ENCODE data around the gene APRT.
"Not testable (repeated sequence)": the region's sequence is repeated elsewhere in the genome, so short reads cannot be mapped to it uniquely, and the experiment has no call there.

APRT gene

GRCh38 chr16:88772871-88773811 lies 38.6 kb downstream of the APRT start:
- peaks cover 98% of the 10 kb centered on the region for H3K4me1 ChIP-seq (ENCODE audit: insufficient read depth, low read length)
- no peak overlapping the region for H3K4me3 ChIP-seq (ENCODE audit: low read depth in 1 of 2, low read length in 2 of 2)
- peak overlapping the region; percentile 94 for H3K27ac ChIP-seq (ENCODE audit: low read depth, low read length)

DNA sequence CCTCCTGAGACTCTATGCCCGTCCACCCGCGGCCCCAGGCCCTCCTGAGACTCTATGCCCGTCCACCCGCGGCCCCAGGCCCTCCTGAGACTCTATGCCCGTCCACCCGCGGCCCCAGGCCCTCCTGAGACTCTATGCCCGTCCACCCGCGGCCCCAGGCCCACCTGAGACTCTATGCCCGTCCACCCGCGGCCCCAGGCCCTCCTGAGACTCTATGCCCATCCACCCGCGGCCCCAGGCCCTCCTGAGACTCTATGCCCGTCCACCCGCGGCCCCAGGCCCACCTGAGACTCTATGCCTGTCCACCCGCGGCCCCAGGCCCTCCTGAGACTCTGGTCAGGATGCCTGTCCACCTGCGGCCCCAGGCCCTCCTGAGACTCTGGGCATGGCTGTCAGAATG lies 39.9 kb downstream of the APRT start:
- peak overlapping the region; percentile 49 for H3K9ac ChIP-seq (ENCODE audit: low read length)
- not testable (repeated sequence) for H3K27me3 ChIP-seq (ENCODE audit: control insufficient read depth in 1 of 2, insufficient read depth in 2 of 2, low read length in 2 of 2)

More at GRCh38 chr16:88772871-88773811, 38.6 kb downstream of the APRT start:
- no peak overlapping the region for H3K9ac ChIP-seq (ENCODE audit: low read length)
- no peaks in the 10 kb centered on the region for H3K27me3 ChIP-seq (ENCODE audit: control insufficient read depth in 1 of 2, insufficient read depth in 2 of 2, low read length in 2 of 2)
- H3K36me3 ChIP-seq (ENCODE audit: insufficient read depth, low read length) = no peaks in the 10 kb centered on the region
- H3K9me3 ChIP-seq (ENCODE audit: low read length) = no peaks in the 10 kb centered on the region

GRCh38 chr16:88771294-88771772 lies 40.4 kb downstream of the APRT start:
- Histone ChIP-seq H3K27ac (ENCODE audit: low read depth, low read length) (peak overlapping the region; percentile 95), H3K4me1 (ENCODE audit: insufficient read depth, low read length) (peaks cover 98% of the 10 kb centered on the region)

More for the DNA sequence above, 39.9 kb downstream of the APRT start:
- H3K36me3 ChIP-seq (ENCODE audit: insufficient read depth, low read length); H3K9me3 ChIP-seq (ENCODE audit: low read length); H3K4me3 ChIP-seq (ENCODE audit: low read depth in 1 of 2, low read length in 2 of 2): not testable (repeated sequence)
- Histone ChIP-seq H3K4me1 (ENCODE audit: insufficient read depth, low read length) (peaks cover 98% of the 10 kb centered on the region), H3K27ac (ENCODE audit: low read depth, low read length) (peak overlapping the region; percentile 95)

DNA sequence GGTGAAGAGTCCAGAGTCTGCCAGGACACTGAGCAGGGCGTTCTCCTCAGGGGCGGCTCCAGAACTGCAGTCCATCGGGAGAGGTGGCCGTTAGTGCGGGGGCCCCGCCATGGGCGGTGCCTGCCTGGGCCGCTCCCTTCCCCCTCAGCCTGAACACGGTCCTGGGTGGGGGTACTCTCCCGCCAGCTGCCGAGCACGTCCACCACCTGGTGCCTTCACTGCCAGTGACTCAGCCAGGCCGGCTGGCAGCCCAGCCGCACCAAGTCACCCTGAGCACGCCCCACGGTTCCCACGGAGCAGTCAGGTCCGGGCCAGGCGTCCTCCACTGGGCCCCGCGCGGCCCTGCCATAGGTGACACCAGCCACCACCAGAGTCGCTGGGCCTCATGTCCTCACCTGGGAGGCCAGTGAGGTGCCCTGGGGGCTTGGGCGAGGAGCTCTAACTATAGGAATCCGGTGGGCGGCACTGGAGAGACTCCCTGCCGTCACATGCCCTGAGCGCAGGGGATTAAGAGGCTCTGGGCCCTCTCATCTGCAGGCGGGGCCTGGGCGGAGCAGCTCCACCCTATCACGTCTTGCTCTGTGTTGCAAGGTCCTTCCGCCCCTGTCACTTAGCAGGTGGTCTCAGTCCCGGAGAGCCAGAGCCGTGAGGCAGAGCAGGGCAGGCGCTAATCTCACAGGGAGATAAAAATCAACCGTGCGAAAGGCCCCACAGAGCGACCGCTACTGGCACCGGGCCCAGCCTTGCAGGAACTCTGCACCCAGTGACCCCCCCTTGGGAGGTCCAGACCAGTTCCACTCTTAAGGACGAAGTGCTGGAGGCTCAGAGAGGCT lies 41.1 kb downstream of the APRT start:
- H3K36me3 ChIP-seq (ENCODE audit: insufficient read depth, low read length) = no peaks in the 10 kb centered on the region
- H3K27ac ChIP-seq (ENCODE audit: low read depth, low read length) = peak overlapping the region; percentile 95
- H3K4me3 ChIP-seq (ENCODE audit: low read depth in 1 of 2, low read length in 2 of 2) = peak overlapping the region; percentile 17 to 49
- peak overlapping the region; percentile 49 for H3K9ac ChIP-seq (ENCODE audit: low read length)
- no peaks in the 10 kb centered on the region for H3K9me3 ChIP-seq (ENCODE audit: low read length)
- H3K27me3 ChIP-seq (ENCODE audit: control insufficient read depth in 1 of 2, insufficient read depth in 2 of 2, low read length in 2 of 2) = no peaks in the 10 kb centered on the region
- peaks cover 96% of the 10 kb centered on the region for H3K4me1 ChIP-seq (ENCODE audit: insufficient read depth, low read length)

More at GRCh38 chr16:88771294-88771772, 40.4 kb downstream of the APRT start:
- Histone ChIP-seq H3K27me3 (ENCODE audit: control insufficient read depth in 1 of 2, insufficient read depth in 2 of 2, low read length in 2 of 2) (no peaks in the 10 kb centered on the region), H3K36me3 (ENCODE audit: insufficient read depth, low read length) (no peaks in the 10 kb centered on the region), H3K4me3 (ENCODE audit: low read depth in 1 of 2, low read length in 2 of 2) (peak overlapping the region in 1 of 2 donors; percentile 49), H3K9me3 (ENCODE audit: low read length) (no peaks in the 10 kb centered on the region), H3K9ac (ENCODE audit: low read length) (no peak overlapping the region)

DNA sequence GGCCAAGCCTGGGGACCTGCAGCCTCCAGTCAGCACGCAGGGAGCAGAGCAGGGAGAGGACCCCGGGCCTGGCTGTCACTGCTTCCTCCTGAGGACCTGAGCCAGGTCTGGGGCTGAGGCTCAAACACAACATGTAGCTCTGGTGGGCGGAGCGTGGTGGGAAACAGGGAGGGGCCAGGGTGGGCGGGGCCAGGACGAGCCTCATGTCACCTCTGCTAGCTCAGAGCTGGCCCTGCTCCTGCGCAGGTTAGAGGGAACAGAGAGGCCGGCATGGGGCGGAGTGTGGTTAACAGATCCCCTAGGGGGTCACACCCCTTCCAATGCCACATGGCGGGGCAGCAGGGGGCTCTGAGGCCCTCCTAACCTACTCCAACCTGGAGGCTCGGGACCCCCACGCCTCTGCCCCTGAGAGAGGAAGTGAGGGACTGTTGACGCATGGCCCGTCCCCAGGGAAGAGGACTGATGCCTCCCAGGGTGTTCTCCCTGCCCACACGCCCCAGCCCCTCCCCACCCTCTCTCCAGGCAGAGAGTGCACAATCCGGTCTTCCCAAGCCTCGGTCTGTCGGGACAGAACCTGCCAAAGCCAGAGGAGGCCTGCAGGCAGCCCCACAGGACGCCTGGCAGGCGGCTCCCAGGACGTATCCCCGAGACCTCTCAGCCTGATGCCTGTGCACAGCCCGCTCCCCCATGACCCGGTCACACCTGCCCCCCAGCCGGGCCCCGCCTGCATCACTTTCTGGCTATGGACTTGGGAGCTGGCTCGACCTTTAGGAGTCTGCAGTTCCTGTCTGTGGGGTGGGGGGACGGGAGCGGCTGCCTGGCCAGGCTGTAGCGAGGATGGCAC lies 41.9 kb downstream of the APRT start:
- Histone ChIP-seq H3K27me3 (ENCODE audit: control insufficient read depth in 1 of 2, insufficient read depth in 2 of 2, low read length in 2 of 2) (no peaks in the 10 kb centered on the region), H3K4me1 (ENCODE audit: insufficient read depth, low read length) (peaks cover 94% of the 10 kb centered on the region), H3K9ac (ENCODE audit: low read length) (peak overlapping the region; percentile 49), H3K36me3 (ENCODE audit: insufficient read depth, low read length) (no peaks in the 10 kb centered on the region), H3K4me3 (ENCODE audit: low read depth in 1 of 2, low read length in 2 of 2) (peak overlapping the region in 1 of 2 donors; percentile 49), H3K27ac (ENCODE audit: low read depth, low read length) (peak overlapping the region; percentile 95), H3K9me3 (ENCODE audit: low read length) (no peaks in the 10 kb centered on the region)

DNA sequence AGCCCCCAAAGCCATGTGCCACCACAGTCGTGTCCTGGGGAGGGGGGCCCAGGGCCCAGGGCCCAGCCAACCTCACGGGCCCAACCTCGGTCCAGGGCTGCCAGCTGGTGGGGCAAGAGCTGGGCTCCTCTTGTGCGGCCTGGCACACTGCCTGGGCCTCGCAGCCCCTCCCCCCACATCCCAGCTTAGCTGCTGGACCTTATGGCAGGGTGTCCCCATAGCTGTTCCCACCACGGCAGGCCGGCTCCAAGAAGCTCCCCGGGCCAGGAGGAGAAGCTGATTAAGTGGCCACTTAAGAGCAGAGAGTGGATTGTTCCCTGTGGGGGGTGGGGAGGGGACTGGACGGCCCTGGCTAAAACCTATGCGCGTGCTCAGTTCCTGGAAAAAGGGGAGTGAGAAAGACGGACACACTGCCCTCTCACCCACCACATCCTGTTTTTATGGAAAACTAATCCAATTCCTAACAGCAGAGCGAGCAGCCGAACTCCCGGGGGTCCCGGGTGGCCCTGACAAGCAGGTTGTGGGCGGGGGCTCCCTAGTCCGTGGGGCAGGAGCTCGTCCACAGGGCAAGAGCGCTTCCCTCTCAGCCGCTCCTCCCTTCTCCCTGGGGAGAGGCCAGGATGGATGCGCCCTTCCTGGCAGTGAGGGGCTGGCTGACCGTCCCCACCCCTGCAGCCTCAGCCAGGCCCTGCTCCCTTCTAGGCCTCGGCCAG lies 43.5 kb downstream of the APRT start:
- Histone ChIP-seq H3K4me1 (ENCODE audit: insufficient read depth, low read length) (peaks cover 85% of the 10 kb centered on the region), H3K9ac (ENCODE audit: low read length) (peak overlapping the region; percentile 58), H3K27me3 (ENCODE audit: control insufficient read depth in 1 of 2, insufficient read depth in 2 of 2, low read length in 2 of 2) (no peaks in the 10 kb centered on the region), H3K27ac (ENCODE audit: low read depth, low read length) (peak overlapping the region; percentile 95), H3K36me3 (ENCODE audit: insufficient read depth, low read length) (peaks cover 7% of the 10 kb centered on the region), H3K4me3 (ENCODE audit: low read depth in 1 of 2, low read length in 2 of 2) (peak overlapping the region in 1 of 2 donors; percentile 35), H3K9me3 (ENCODE audit: low read length) (no peaks in the 10 kb centered on the region)

GRCh38 chr16:88767546-88768070 lies 44.1 kb downstream of the APRT start:
- H3K4me3 ChIP-seq (ENCODE audit: low read depth in 1 of 2, low read length in 2 of 2) = peak overlapping the region in 1 of 2 donors; percentile 35
- H3K36me3 ChIP-seq (ENCODE audit: insufficient read depth, low read length) = peaks cover 13% of the 10 kb centered on the region
- H3K27ac ChIP-seq (ENCODE audit: low read depth, low read length) = peak overlapping the region; percentile 95
- H3K27me3 ChIP-seq (ENCODE audit: control insufficient read depth in 1 of 2, insufficient read depth in 2 of 2, low read length in 2 of 2) = no peaks in the 10 kb centered on the region
- peaks cover 85% of the 10 kb centered on the region for H3K4me1 ChIP-seq (ENCODE audit: insufficient read depth, low read length)
- H3K9ac ChIP-seq (ENCODE audit: low read length) = peak overlapping the region; percentile 58
- H3K9me3 ChIP-seq (ENCODE audit: low read length) = no peaks in the 10 kb centered on the region

- Histone ChIP-seq H3K9me3 (ENCODE audit: low read length) (no peaks in the 10 kb centered on the region), H3K4me3 (ENCODE audit: low read depth in 1 of 2, low read length in 2 of 2) (no peak overlapping the region), H3K27me3 (ENCODE audit: control insufficient read depth in 1 of 2, insufficient read depth in 2 of 2, low read length in 2 of 2) (no peaks in the 10 kb centered on the region), H3K27ac (ENCODE audit: low read depth, low read length) (peak overlapping the region; percentile 95), H3K36me3 (ENCODE audit: insufficient read depth, low read length) (peaks cover 13% of the 10 kb centered on the region), H3K9ac (ENCODE audit: low read length) (peak overlapping the region; percentile 58), H3K4me1 (ENCODE audit: insufficient read depth, low read length) (peaks cover 85% of the 10 kb centered on the region)
Observed at GRCh38 chr16:88766975-88767374, 44.8 kb downstream of the APRT start.

GRCh38 chr16:88764913-88765349 lies 46.8 kb downstream of the APRT start:
- H3K4me3 ChIP-seq (ENCODE audit: low read depth in 1 of 2, low read length in 2 of 2) = no peak overlapping the region
- peaks cover 83% of the 10 kb centered on the region for H3K4me1 ChIP-seq (ENCODE audit: insufficient read depth, low read length)
- no peaks in the 10 kb centered on the region for H3K9me3 ChIP-seq (ENCODE audit: low read length)
- no peak overlapping the region for H3K27ac ChIP-seq (ENCODE audit: low read depth, low read length)
- H3K9ac ChIP-seq (ENCODE audit: low read length) = no peak overlapping the region
- H3K36me3 ChIP-seq (ENCODE audit: insufficient read depth, low read length) = peaks cover 13% of the 10 kb centered on the region
- H3K27me3 ChIP-seq (ENCODE audit: control insufficient read depth in 1 of 2, insufficient read depth in 2 of 2, low read length in 2 of 2) = no peaks in the 10 kb centered on the region

DNA sequence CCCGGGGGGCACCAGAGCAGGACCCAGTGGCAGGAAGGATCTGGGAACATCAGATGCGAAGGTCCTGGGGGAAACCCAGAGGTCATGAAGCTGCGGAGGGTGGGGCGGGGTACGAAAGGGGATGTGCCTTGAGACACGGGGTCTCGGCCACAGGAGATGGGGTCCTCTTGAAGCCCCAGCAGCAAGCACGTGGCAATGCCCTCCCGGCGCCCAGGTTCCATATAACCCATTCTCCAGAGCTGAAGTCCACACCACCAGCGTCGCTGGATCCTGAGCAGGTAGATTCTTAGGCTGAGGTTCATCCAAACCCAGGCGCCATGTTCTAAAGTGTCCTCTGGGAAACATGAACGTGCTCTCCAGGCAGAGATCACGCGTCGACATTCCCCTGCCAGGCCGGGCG lies 47.6 kb downstream of the APRT start:
- Histone ChIP-seq H3K4me1 (ENCODE audit: insufficient read depth, low read length) (peaks cover 81% of the 10 kb centered on the region), H3K36me3 (ENCODE audit: insufficient read depth, low read length) (peaks cover 13% of the 10 kb centered on the region), H3K9ac (ENCODE audit: low read length) (no peak overlapping the region), H3K4me3 (ENCODE audit: low read depth in 1 of 2, low read length in 2 of 2) (no peak overlapping the region), H3K27ac (ENCODE audit: low read depth, low read length) (peak overlapping the region; percentile 98), H3K9me3 (ENCODE audit: low read length) (no peaks in the 10 kb centered on the region), H3K27me3 (ENCODE audit: control insufficient read depth in 1 of 2, insufficient read depth in 2 of 2, low read length in 2 of 2) (no peaks in the 10 kb centered on the region)
